HUES6 (cell line): Measurements from ENCODE around the gene SCO1.

Experiments used
- H3K27ac ChIP-seq: 2 replicates; pipeline ENCODE4 v1.7.0; 2013; ENCODE audit warnings: low read depth, mild to moderate bottlenecking, low read length, inconsistent platforms
- H3K27me3 ChIP-seq: 2 replicates; pipeline ENCODE4 v1.6.1; 2013; ENCODE audit warnings: low read length; ENCODE audit not compliant: control insufficient read depth, insufficient read depth
- H3K36me3 ChIP-seq: 2 replicates; pipeline ENCODE4 v1.6.1; 2013; ENCODE audit warnings: low read length; ENCODE audit not compliant: control insufficient read depth, insufficient read depth
- H3K4me1 ChIP-seq: 2 replicates; pipeline ENCODE4 v1.6.1; 2013; ENCODE audit warnings: low read length; ENCODE audit not compliant: control insufficient read depth, insufficient read depth
- H3K4me3 ChIP-seq: 2 replicates; pipeline ENCODE4 v1.5.1; 2013; ENCODE audit warnings: low read depth, low read length
- H3K9ac ChIP-seq: one replicate; pipeline ENCODE4 v1.6.1; 2013; ENCODE audit warnings: mild to moderate bottlenecking, low read length
- H3K9me3 ChIP-seq: 2 replicates; pipeline ENCODE4 v1.6.1; 2013; ENCODE audit warnings: low read depth, low read length; ENCODE audit not compliant: control insufficient read depth, insufficient read depth

Gene SCO1

GRCh38 chr17:10652984-10653659 is 44.2 kb downstream of the SCO1 start:
- no peaks in the 10 kb centered on the region for H3K9me3 ChIP-seq
- no peak overlapping the region for H3K9ac ChIP-seq
- no peaks in the 10 kb centered on the region for H3K4me1 ChIP-seq
- H3K27me3 ChIP-seq, result no peaks in the 10 kb centered on the region
- H3K27ac ChIP-seq, result no peak overlapping the region
- no peak overlapping the region for H3K4me3 ChIP-seq
- no peaks in the 10 kb centered on the region for H3K36me3 ChIP-seq

GRCh38 chr17:10651927-10652326 is 45.4 kb downstream of the SCO1 start:
- Histone ChIP-seq H3K4me1 (no peaks in the 10 kb centered on the region), H3K27ac (no peak overlapping the region), H3K27me3 (no peaks in the 10 kb centered on the region), H3K9me3 (no peaks in the 10 kb centered on the region), H3K36me3 (no peaks in the 10 kb centered on the region), H3K9ac (no peak overlapping the region), H3K4me3 (no peak overlapping the region)

- Histone ChIP-seq H3K27me3 (no peaks in the 10 kb centered on the region), H3K9me3 (no peaks in the 10 kb centered on the region), H3K9ac (no peak overlapping the region), H3K4me1 (no peaks in the 10 kb centered on the region), H3K36me3 (no peaks in the 10 kb centered on the region), H3K4me3 (no peak overlapping the region), H3K27ac (no peak overlapping the region)
These were observed 47.7 kb downstream of the SCO1 start for GRCh38 chr17:10649602-10650001.

- no peaks in the 10 kb centered on the region for H3K4me1 ChIP-seq
- H3K36me3 ChIP-seq, result no peaks in the 10 kb centered on the region
- no peak overlapping the region for H3K4me3 ChIP-seq
- H3K9ac ChIP-seq, result no peak overlapping the region
- no peak overlapping the region for H3K27ac ChIP-seq
- no peaks in the 10 kb centered on the region for H3K9me3 ChIP-seq
- no peaks in the 10 kb centered on the region for H3K27me3 ChIP-seq
These were observed 48.4 kb downstream of the SCO1 start for GRCh38 chr17:10648956-10649355.

GRCh38 chr17:10648381-10648780 is 49.0 kb downstream of the SCO1 start:
- H3K36me3 ChIP-seq, result no peaks in the 10 kb centered on the region

GRCh38 chr17:10646392-10646990 is 50.8 kb downstream of the SCO1 start:
- Histone ChIP-seq H3K9ac (no peak overlapping the region), H3K36me3 (no peaks in the 10 kb centered on the region), H3K9me3 (no peaks in the 10 kb centered on the region), H3K4me3 (no peak overlapping the region), H3K4me1 (no peaks in the 10 kb centered on the region), H3K27ac (no peak overlapping the region), H3K27me3 (no peaks in the 10 kb centered on the region)

More at GRCh38 chr17:10648381-10648780, 49.0 kb downstream of the SCO1 start:
- Histone ChIP-seq H3K4me1 (no peaks in the 10 kb centered on the region), H3K4me3 (no peak overlapping the region), H3K9me3 (no peaks in the 10 kb centered on the region), H3K27ac (no peak overlapping the region), H3K27me3 (no peaks in the 10 kb centered on the region), H3K9ac (no peak overlapping the region)

GRCh38 chr17:10640475-10640874 is 56.9 kb downstream of the SCO1 start:
- no peak overlapping the region for H3K9ac ChIP-seq
- H3K27me3 ChIP-seq, result no peaks in the 10 kb centered on the region
- H3K9me3 ChIP-seq, result no peaks in the 10 kb centered on the region
- no peaks in the 10 kb centered on the region for H3K36me3 ChIP-seq
- no peak overlapping the region for H3K4me3 ChIP-seq
- H3K27ac ChIP-seq, result no peak overlapping the region
- no peaks in the 10 kb centered on the region for H3K4me1 ChIP-seq

GRCh38 chr17:10638151-10638550 is 59.2 kb downstream of the SCO1 start:
- Histone ChIP-seq H3K4me3 (no peak overlapping the region), H3K27ac (no peak overlapping the region), H3K9ac (no peak overlapping the region), H3K36me3 (no peaks in the 10 kb centered on the region), H3K27me3 (no peaks in the 10 kb centered on the region), H3K9me3 (no peaks in the 10 kb centered on the region), H3K4me1 (no peaks in the 10 kb centered on the region)

- Histone ChIP-seq H3K4me1 (no peaks in the 10 kb centered on the region), H3K4me3 (no peak overlapping the region), H3K9ac (no peak overlapping the region), H3K27me3 (no peaks in the 10 kb centered on the region), H3K27ac (no peak overlapping the region), H3K9me3 (no peaks in the 10 kb centered on the region), H3K36me3 (no peaks in the 10 kb centered on the region)
These were observed 62.0 kb downstream of the SCO1 start for GRCh38 chr17:10635290-10635689.

GRCh38 chr17:10633738-10634379 is 63.5 kb downstream of the SCO1 start:
- Histone ChIP-seq H3K4me3 (no peak overlapping the region), H3K36me3 (peaks cover 3% of the 10 kb centered on the region; the same call in 1 of the 2 replicates), H3K27ac (no peak overlapping the region)

GRCh38 chr17:10631701-10632100 is 65.6 kb downstream of the SCO1 start:
- no peak overlapping the region for H3K4me3 ChIP-seq
- H3K4me1 ChIP-seq, result no peaks in the 10 kb centered on the region
- no peak overlapping the region for H3K27ac ChIP-seq
- H3K9me3 ChIP-seq, result no peaks in the 10 kb centered on the region
- peaks cover 3% of the 10 kb centered on the region; the same call in 1 of the 2 replicates for H3K36me3 ChIP-seq
- no peaks in the 10 kb centered on the region for H3K27me3 ChIP-seq
- H3K9ac ChIP-seq, result no peak overlapping the region

More at GRCh38 chr17:10633738-10634379, 63.5 kb downstream of the SCO1 start:
- Histone ChIP-seq H3K4me1 (no peaks in the 10 kb centered on the region), H3K9me3 (no peaks in the 10 kb centered on the region), H3K27me3 (no peaks in the 10 kb centered on the region), H3K9ac (no peak overlapping the region)
